Measurements from ENCODE around the gene MRGPRF.

MRGPRF gene

GRCh38 chr11:69004411-69005182 lies 8.4 kb downstream of the MRGPRF start:
- DNase-seq (ENCODE audit: insufficient read length, low spot score) (no peak), FAIRE-seq (no peak)
- no peak for TF ChIP-seq CTCF (IDR thresholded peaks at IDR 0.05; ENCODE audit: insufficient read depth, missing control alignments)

- DNase-seq (ENCODE audit: insufficient read length, low spot score): no peak
- TF ChIP-seq CTCF (IDR thresholded peaks at IDR 0.05; ENCODE audit: insufficient read depth, missing control alignments): no peak
- no peak for FAIRE-seq
These were observed 9.1 kb downstream of the MRGPRF start for GRCh38 chr11:69003866-69004367.

- FAIRE-seq: no peak
- no peak for DNase-seq (ENCODE audit: insufficient read length, low spot score)
These were observed 9.7 kb downstream of the MRGPRF start for GRCh38 chr11:69003301-69003865.

GRCh38 chr11:69002570-69003231 lies 10.3 kb downstream of the MRGPRF start:
- TF ChIP-seq CTCF (IDR thresholded peaks at IDR 0.05; ENCODE audit: insufficient read depth, missing control alignments): no peak
- FAIRE-seq: no peak
- no peak for DNase-seq (ENCODE audit: insufficient read length, low spot score)

More at GRCh38 chr11:69003301-69003865, 9.7 kb downstream of the MRGPRF start:
- TF ChIP-seq CTCF (IDR thresholded peaks at IDR 0.05; ENCODE audit: insufficient read depth, missing control alignments): no peak

GRCh38 chr11:69002110-69002569 lies 10.9 kb downstream of the MRGPRF start:
- FAIRE-seq (no peak), DNase-seq (ENCODE audit: insufficient read length, low spot score) (no peak)
- TF ChIP-seq CTCF (IDR thresholded peaks at IDR 0.05; ENCODE audit: insufficient read depth, missing control alignments): no peak

- no peak for DNase-seq (ENCODE audit: insufficient read length, low spot score)
These were observed 11.6 kb downstream of the MRGPRF start for GRCh38 chr11:69001243-69002081.

More at GRCh38 chr11:69001243-69002081, 11.6 kb downstream of the MRGPRF start:
- FAIRE-seq: no peak
- no peak for TF ChIP-seq CTCF (IDR thresholded peaks at IDR 0.05; ENCODE audit: insufficient read depth, missing control alignments)
